ENCODE data around the gene DOCK1.

The DOCK1 gene

GRCh38 chr10:127067542-127068194 lies 162.4 kb downstream of the DOCK1 start:
- H3K27ac ChIP-seq = no peak overlapping the region
- DNase-seq (ENCODE audit: low read depth, low spot score) = no peak

DNA sequence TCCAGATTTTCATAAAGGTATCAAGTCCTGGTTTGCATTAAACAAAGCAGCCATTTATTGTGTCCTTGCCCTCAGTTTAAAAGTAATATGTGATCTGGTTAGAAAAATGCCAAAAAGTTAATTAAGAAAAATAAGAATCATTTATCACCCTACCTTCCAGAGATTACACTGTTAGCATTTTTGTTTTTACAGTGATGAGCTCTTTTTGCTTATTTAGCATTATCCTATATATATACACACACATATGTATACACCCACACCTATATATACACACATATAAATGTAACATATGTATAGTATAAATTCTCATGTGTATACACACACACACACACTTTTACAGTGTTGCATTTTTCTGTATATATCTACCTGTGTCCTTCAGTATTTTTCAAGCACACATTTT lies 163.3 kb downstream of the DOCK1 start:
- no peak for DNase-seq (ENCODE audit: low read depth, low spot score)

DNA sequence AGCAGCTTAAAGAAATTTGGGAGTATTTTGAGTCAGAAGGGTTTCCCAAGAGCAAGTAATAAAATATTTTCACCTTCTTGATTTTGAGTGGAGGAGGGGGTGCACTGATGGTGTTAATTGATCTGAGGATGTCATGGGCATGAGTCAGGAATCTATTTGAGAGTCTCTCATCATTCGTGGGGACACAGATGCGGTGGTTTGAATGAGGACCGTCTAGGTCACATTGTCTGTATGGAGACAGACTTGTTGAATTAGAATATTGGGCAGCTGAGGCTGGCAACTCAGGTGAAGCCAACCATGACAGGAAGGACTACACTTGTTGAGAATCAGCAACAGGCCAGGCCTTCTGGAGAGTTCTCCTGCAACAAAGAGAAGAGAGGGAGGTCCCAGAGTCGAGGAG lies 164.2 kb downstream of the DOCK1 start:
- H3K27ac ChIP-seq = no peak overlapping the region
- DNase-seq (ENCODE audit: low read depth, low spot score) = no peak

More for the DNA sequence above, 163.3 kb downstream of the DOCK1 start:
- H3K27ac ChIP-seq = no peak overlapping the region

- DNase-seq (ENCODE audit: low read depth, low spot score) = no peak
- H3K27ac ChIP-seq = no peak overlapping the region
Measured at GRCh38 chr10:127071126-127071525, 165.9 kb downstream of the DOCK1 start.

GRCh38 chr10:127073666-127074065 lies 168.4 kb downstream of the DOCK1 start:
- H3K27ac ChIP-seq = no peak overlapping the region
- DNase-seq (ENCODE audit: low read depth, low spot score) = no peak

DNA sequence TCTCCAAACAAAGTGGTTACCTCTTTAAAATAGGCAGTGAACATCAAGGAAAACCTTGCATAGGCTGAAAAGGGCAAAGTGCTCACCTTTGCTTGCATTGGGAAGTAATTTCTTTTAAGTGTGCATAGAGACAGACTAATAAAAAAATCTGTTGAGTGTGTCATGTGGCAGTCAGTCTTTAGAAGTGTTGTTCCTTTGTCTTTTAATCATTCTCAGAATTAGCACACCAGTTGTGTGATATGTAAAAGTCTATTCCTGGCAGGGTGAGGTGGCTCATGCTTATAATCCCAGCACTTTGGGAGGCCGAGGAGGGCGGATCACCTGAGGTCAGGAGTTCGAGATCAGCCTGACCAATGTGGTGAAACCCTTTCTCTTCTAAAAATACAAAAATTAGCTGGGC lies 174.2 kb downstream of the DOCK1 start:
- no peak overlapping the region for H3K27ac ChIP-seq
- DNase-seq (ENCODE audit: low read depth, low spot score) = no peak

- no peak for DNase-seq (ENCODE audit: low read depth, low spot score)
- H3K27ac ChIP-seq = no peak overlapping the region
Measured at GRCh38 chr10:127080317-127080716, 175.1 kb downstream of the DOCK1 start.

DNA sequence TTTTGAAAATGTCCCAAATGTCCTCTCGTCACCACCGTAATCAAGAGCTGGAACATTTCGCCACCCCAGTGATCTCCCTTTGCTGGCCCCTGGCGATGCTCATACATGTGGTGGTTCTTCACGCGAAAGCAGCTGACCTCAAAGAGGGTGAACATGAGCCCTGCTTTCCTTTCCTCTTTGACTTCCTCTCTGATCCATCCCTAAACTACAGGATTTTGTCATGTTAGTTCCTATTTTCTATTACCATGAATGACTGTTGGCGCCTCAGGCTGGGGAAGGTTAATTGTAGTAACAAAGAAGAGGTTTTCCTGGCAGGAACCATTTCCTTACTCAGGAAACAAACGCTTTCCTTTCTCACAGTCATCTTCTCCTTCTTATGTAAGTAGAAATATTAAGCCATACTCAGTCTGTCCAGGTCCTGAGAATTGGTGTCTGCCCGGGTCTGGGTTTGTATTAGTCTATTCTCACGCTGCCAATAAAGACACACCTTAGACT lies 176.7 kb downstream of the DOCK1 start:
- no peak for DNase-seq (ENCODE audit: low read depth, low spot score)
- H3K27ac ChIP-seq = no peak overlapping the region

DNA sequence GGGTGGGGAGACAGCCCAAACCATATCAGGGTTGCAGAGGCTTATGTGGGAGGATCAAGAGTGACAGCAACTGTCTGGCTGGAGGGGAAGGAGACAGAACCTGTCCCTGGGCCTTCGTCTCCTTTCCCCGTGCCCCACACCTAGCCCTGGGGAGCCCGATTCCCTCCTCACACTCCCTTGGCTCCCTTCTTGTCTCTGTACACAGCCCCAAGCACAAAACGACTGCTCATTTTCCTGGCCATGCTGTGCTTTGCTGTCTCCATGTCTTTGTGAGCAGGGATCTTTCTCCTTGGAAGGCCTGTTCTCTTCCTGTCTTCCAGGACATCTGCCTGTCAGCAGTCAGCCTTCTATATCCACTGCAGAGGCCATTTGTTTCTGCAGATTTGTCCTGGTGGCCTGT lies 177.4 kb downstream of the DOCK1 start:
- no peak for DNase-seq (ENCODE audit: low read depth, low spot score)
- H3K27ac ChIP-seq = no peak overlapping the region

DNA sequence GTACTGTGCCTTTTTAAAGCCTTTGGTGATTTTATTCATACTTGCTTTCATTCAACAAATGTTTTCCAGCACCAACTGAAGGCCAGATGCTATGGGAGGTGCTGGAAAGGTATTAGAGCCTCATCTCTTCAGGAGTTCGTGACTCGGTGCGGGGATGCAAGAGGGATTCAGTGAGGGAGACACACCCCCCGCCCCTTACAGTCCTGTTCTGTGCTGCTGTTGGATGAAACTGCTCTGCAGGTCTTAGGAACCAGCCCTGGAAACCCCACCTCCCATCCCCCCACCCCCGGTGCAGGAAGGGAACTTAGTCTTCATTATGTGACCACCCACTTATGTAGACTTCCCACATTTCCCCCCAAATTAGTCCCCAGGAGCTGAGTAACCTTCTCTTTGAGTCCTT lies 180.7 kb downstream of the DOCK1 start:
- no peak overlapping the region for H3K27ac ChIP-seq
- no peak for DNase-seq (ENCODE audit: low read depth, low spot score)

GRCh38 chr10:127088908-127089307 lies 183.7 kb downstream of the DOCK1 start:
- no peak for DNase-seq (ENCODE audit: low read depth, low spot score)
- H3K27ac ChIP-seq = no peak overlapping the region

DNA sequence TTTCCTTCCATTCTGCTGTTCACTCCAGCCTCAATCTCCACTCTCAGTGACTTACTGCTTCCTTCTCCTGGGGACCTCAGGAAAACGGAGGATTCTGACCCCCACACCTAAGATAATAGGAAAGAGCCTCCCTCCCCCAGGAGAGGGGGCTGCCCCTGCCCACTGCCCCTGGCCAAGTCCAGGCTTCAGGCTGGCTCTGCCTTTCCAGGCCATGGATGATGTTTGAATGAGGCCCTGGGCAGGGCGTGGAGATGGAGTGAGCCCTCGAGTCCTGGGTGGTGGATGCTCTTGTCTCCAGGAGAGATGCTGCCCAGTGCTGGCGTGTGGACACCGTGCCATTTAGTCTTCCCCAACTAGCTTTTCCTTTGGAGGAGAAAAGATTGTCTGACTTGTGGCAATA lies 184.2 kb downstream of the DOCK1 start:
- H3K27ac ChIP-seq = no peak overlapping the region
- DNase-seq (ENCODE audit: low read depth, low spot score) = no peak

- DNase-seq (ENCODE audit: low read depth, low spot score) = no peak
- no peak overlapping the region for H3K27ac ChIP-seq
Measured at GRCh38 chr10:127090138-127090537, 184.9 kb downstream of the DOCK1 start.

DNA sequence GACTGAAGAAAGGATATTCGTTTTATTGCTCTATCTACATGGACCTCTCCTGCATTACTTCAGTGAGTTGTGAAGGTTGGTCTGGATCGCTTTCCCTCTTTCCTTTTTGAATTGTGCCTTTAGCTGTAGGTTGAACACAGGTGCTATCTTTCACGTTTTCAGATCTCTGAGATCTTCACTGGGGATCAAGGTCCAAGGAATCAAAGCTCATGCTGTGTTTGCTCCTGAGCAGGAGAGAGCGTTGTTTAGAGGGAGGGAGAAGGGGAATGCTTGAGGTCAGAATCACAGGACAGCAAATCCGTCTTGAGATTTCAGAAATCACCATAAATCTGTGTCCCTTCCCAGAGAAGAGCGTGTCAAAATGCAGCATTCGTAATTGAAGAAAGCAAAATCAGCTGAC lies 186.1 kb downstream of the DOCK1 start:
- no peak overlapping the region for H3K27ac ChIP-seq
- no peak for DNase-seq (ENCODE audit: low read depth, low spot score)

DNA sequence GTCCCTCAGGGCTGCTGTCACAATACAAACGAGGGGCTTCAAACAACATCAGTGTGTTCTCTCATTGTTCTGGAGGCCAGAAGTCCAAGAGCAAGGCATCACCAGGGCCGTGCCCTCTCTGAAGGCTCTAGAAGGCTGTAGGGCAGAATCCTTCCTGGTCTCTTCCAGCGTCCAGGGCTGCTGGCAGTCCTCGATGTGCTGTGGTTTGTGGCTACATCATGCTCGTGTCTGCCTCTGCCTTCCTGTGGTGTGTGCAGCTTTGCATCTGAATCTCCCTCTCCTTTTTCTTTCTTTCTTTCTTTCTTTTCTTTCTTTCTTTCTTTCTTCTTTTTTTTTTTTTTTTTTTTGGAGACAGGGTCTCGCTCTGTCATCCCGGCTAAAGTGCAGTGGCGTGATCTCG lies 187.7 kb downstream of the DOCK1 start:
- no peak overlapping the region for H3K27ac ChIP-seq
- no peak for DNase-seq (ENCODE audit: low read depth, low spot score)

- no peak overlapping the region for H3K27ac ChIP-seq
- no peak for DNase-seq (ENCODE audit: low read depth, low spot score)
Measured at GRCh38 chr10:127094984-127095383, 189.8 kb downstream of the DOCK1 start.

DNA sequence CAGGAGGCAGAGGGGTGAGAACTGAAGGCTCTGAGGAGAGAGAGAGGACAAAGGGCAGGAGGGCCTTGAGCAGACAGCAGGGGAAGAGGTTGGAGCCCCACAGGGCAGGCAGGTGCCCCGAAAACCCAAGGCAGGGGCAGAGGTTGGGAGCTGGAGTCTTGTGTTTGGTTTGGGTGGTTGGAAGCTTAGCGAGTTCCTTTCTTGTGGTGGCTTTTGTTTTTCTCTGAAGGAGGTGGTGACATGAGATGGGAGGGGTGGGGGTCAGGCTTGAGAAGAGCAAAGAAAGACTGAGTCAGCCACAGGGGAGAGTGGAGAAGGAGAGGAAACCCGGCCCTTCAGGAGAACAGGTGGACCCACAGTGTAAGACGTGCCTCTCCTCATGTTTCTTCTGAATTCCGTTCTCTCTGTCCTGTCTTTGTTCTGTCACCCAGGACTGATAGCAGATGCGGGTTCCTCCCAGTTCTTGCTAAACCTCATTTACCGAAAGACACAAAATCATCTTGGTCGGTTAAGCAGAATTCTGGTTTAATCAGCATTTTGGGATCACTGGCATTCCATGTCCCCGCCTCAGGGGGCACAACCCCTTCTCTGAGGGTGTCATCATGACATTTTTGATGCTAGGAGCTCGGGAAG lies 195.9 kb downstream of the DOCK1 start:
- DNase-seq (ENCODE audit: low read depth, low spot score) = no peak
- H3K27ac ChIP-seq = no peak overlapping the region

DNA sequence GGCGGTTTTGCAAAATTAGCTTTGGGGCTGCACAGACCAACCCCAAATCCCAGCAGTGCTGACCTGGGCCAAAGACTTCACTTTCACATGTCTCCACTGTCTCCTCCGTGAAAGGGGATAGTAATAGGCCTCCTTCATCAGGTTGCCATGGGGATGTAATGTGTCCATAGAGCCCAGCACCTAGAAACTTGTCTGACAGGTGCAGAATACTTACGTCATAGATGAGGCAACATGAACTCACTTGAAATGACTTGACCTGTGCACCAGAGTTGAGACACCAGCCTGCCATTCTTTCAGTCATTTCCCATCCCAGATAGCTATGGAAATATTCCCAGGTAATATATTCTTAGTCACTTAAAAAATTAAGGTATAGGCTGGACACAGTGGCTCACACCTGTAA lies 196.9 kb downstream of the DOCK1 start:
- DNase-seq (ENCODE audit: low read depth, low spot score) = no peak
- no peak overlapping the region for H3K27ac ChIP-seq

- no peak overlapping the region for H3K27ac ChIP-seq
- no peak for DNase-seq (ENCODE audit: low read depth, low spot score)
Measured at GRCh38 chr10:127115100-127115499, 209.9 kb downstream of the DOCK1 start.

DNA sequence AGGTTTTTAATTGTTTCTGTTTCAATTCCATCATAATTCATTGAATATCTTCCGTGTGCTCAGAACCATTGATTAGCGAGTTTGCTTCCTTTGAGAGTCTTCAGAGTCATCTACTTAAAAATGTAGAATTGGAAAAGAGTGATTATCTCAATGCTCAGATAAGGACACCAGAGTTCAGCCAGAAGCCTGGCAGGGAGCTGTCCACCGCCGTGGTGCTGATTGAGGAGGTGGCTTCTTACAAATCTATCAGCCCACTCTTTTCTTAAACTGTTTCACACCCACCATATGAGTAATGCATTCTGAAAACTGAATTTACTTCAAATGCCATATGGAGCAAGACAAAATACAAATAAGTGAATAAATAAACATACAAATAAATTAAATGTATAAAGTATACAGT lies 211.9 kb downstream of the DOCK1 start:
- no peak overlapping the region for H3K27ac ChIP-seq
- DNase-seq (ENCODE audit: low read depth, low spot score) = no peak

- no peak for DNase-seq (ENCODE audit: low read depth, low spot score)
- no peak overlapping the region for H3K27ac ChIP-seq
Measured at GRCh38 chr10:127118034-127118433, 212.8 kb downstream of the DOCK1 start.

DNA sequence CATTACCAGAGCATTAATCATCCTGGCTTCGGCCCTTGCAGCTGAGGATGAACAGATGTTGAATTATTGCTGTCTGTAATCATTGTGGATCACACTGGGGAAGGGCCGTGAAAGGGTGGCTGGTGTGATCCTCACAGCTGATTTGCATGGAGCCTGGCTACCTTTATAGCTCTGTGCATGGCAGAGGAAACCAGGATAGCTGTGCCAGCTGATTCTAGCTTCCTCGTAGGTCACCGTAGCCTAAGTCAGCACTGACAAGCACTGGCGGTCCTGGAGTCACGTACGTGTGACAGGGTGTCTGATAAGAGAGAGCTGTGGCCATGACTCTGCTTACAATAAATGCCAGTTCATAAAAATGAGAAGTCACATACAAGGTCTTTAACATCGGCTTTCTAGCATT lies 214.7 kb downstream of the DOCK1 start:
- no peak overlapping the region for H3K27ac ChIP-seq
- DNase-seq (ENCODE audit: low read depth, low spot score) = no peak
